ES-I3 (cell line): Measurements from ENCODE around the gene LUZP1.

Source experiments
- H3K36me3 ChIP-seq: 2 replicates; pipeline ENCODE4 v1.6.1; 2013; ENCODE audit warnings: mild to moderate bottlenecking, low read length, control low read depth, moderate library complexity; ENCODE audit not compliant: insufficient read depth
- H3K4me1 ChIP-seq: 2 replicates; pipeline ENCODE4 v1.6.1; 2013; ENCODE audit warnings: mild to moderate bottlenecking, control low read depth, low read length; ENCODE audit not compliant: insufficient read depth
- H3K9ac ChIP-seq: 2 replicates; pipeline ENCODE4 v1.6.1; 2013; ENCODE audit warnings: low read depth, mild to moderate bottlenecking, low read length, moderate library complexity
- H3K9me3 ChIP-seq: 2 replicates; pipeline ENCODE4 v1.6.1; 2013; ENCODE audit warnings: mild to moderate bottlenecking, low read length, moderate library complexity; ENCODE audit not compliant: control insufficient read depth, insufficient read depth

Gene LUZP1

GRCh38 chr1:23044035-23044434 is 124.6 kb downstream of the LUZP1 start:
- H3K9ac ChIP-seq: no peak overlapping the region
- H3K36me3 ChIP-seq: no peaks in the 10 kb centered on the region; the same call in 1 of the 2 replicates
- peaks cover 4% of the 10 kb centered on the region; the same call in 1 of the 2 replicates for H3K4me1 ChIP-seq
- no peaks in the 10 kb centered on the region for H3K9me3 ChIP-seq

- no peaks in the 10 kb centered on the region for H3K9me3 ChIP-seq
- H3K36me3 ChIP-seq: no peaks in the 10 kb centered on the region; the same call in 1 of the 2 replicates
- peaks cover 12% of the 10 kb centered on the region; the same call in 1 of the 2 replicates for H3K4me1 ChIP-seq
- no peak overlapping the region for H3K9ac ChIP-seq
Measured at GRCh38 chr1:23040509-23040908, 128.1 kb downstream of the LUZP1 start.

- H3K9ac ChIP-seq: no peak overlapping the region
- peaks cover 13% of the 10 kb centered on the region; the same call in 1 of the 2 replicates for H3K4me1 ChIP-seq
- H3K9me3 ChIP-seq: no peaks in the 10 kb centered on the region
- H3K36me3 ChIP-seq: no peaks in the 10 kb centered on the region
Measured at GRCh38 chr1:23039308-23039826, 129.3 kb downstream of the LUZP1 start.

GRCh38 chr1:23037081-23037740 is 131.4 kb downstream of the LUZP1 start:
- no peak overlapping the region for H3K9ac ChIP-seq
- H3K36me3 ChIP-seq: no peaks in the 10 kb centered on the region
- H3K4me1 ChIP-seq: peaks cover 13% of the 10 kb centered on the region
- no peaks in the 10 kb centered on the region for H3K9me3 ChIP-seq

- Histone ChIP-seq H3K9me3 (no peaks in the 10 kb centered on the region), H3K9ac (no peak overlapping the region), H3K4me1 (peaks cover 16% of the 10 kb centered on the region), H3K36me3 (no peaks in the 10 kb centered on the region)
Measured at GRCh38 chr1:23035823-23036452, 132.7 kb downstream of the LUZP1 start.
